Right lobe of liver (tissue), 4 donors: ENCODE results near the gene PROSER2.

Source experiments
- POLR2A ChIP-seq: fragments of 450-650 bp; IDR thresholded peaks from one replicate; pipeline ENCODE4 v1.6.1; 2017; ENCODE audit warnings: antibody characterized with exemption, mild to moderate bottlenecking
- TF ChIP-seq, protein P1 (sequence below), 4 donors: fragments of 200-600 bp in 3 of 4; fragments of 450-650 bp in 1 of 4; IDR thresholded peaks; one replicate each; pipeline versions ENCODE4 v1.5.1 to v1.8.0; 2016 to 2022; ENCODE audit warnings: antibody characterized with exemption in 4 of 4, mild to moderate bottlenecking in 2 of 4
- donor health status: DM: no; HTN: no; CAD: no.
- donor health status: DM: no; HTN: no; CAD: no.
- donor health status: DM: no; HTN: yes; CAD: no.

DNA sequence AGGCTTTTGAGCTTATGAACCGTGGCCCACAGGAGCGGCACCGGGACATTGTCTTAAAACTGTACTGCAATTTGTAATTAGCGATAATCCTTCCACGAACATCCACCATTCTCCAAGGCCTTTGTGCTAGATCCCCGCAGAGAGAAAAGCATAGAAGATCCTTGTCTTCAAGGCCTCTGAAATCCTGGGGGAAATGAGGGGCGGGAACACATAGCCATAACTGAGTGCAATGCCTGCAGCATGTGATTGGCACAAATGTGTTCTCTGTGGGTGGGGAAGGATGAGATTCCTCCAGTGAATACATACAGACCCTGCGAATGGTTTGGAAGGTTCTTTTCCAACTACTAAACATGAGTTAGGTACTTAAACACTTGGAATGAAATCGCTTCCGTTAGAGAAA lies 25.9 kb upstream of the PROSER2 start:
- TF ChIP-seq, protein P1, sequence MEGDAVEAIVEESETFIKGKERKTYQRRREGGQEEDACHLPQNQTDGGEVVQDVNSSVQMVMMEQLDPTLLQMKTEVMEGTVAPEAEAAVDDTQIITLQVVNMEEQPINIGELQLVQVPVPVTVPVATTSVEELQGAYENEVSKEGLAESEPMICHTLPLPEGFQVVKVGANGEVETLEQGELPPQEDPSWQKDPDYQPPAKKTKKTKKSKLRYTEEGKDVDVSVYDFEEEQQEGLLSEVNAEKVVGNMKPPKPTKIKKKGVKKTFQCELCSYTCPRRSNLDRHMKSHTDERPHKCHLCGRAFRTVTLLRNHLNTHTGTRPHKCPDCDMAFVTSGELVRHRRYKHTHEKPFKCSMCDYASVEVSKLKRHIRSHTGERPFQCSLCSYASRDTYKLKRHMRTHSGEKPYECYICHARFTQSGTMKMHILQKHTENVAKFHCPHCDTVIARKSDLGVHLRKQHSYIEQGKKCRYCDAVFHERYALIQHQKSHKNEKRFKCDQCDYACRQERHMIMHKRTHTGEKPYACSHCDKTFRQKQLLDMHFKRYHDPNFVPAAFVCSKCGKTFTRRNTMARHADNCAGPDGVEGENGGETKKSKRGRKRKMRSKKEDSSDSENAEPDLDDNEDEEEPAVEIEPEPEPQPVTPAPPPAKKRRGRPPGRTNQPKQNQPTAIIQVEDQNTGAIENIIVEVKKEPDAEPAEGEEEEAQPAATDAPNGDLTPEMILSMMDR (IDR thresholded peaks at IDR 0.05), result no peak
- no peak for TF ChIP-seq POLR2A
